BE2C (cell line): ENCODE results near the gene RRP1.

Experiments
- DNase-seq: peaks from one replicate; pipeline ENCODE4 v3.0.0-alpha.2; 2020
- H3K27me3 ChIP-seq: fragments of 250-450 bp; sonication (Bioruptor Pico); 2 replicates; pipeline ENCODE4 v1.5.1; 2020; ENCODE audit warnings: mild to moderate bottlenecking
- H3K36me3 ChIP-seq: fragments of 250-450 bp; sonication (Bioruptor Pico); 2 replicates; pipeline ENCODE4 v1.5.1; 2020; ENCODE audit warnings: mild to moderate bottlenecking
- H3K4me1 ChIP-seq: fragments of 250-450 bp; sonication (Bioruptor Pico); 2 replicates; pipeline ENCODE4 v1.5.1; 2020
- H3K4me3 ChIP-seq: 2 replicates; pipeline ENCODE4 v1.5.1; 2011; ENCODE audit warnings: low read depth, low read length
- H3K9me3 ChIP-seq: fragments of 250-450 bp; sonication (Bioruptor Pico); 2 replicates; pipeline ENCODE4 v1.5.1; 2020
- TF ChIP-seq, protein P1 (sequence below): IDR thresholded peaks from 2 replicates; pipeline ENCODE4 v1.5.1; 2012; ENCODE audit warnings: mild to moderate bottlenecking, low read depth, low read length

RRP1 gene

GRCh38 chr21:43801006-43801783 is 11.8 kb downstream of the RRP1 start:
- no peaks in the 10 kb centered on the region for H3K27me3 ChIP-seq

DNA sequence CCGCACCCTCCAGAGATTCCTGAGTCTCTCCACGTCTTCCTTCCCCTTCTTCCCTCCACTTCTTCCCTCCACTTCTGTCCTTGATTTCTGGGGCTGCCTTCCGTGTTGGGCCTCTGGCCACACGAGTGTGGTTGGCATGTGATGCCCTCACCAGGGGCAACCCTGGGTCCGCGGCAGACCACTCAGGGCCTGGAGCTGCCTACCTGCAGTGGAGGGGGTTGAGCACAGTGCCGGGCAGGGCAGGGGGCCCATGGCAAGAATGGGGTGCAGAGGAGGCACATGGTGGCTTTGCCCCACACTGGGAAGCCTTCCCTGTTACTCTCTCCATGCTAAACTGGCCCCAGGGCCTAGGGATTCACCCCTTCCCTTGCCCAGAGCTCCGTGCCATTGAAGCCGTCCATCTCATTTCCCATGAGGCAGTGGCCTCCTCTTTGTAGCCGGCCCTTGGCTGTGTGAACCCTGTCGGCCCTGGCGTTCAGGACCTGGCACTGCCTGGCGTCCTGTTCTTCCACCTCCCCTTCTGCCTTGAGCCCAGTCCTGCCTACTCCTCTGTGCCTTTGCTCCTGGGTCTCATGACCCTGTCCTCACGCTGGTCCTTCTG is 13.4 kb downstream of the RRP1 start:
- TF ChIP-seq, protein P1, sequence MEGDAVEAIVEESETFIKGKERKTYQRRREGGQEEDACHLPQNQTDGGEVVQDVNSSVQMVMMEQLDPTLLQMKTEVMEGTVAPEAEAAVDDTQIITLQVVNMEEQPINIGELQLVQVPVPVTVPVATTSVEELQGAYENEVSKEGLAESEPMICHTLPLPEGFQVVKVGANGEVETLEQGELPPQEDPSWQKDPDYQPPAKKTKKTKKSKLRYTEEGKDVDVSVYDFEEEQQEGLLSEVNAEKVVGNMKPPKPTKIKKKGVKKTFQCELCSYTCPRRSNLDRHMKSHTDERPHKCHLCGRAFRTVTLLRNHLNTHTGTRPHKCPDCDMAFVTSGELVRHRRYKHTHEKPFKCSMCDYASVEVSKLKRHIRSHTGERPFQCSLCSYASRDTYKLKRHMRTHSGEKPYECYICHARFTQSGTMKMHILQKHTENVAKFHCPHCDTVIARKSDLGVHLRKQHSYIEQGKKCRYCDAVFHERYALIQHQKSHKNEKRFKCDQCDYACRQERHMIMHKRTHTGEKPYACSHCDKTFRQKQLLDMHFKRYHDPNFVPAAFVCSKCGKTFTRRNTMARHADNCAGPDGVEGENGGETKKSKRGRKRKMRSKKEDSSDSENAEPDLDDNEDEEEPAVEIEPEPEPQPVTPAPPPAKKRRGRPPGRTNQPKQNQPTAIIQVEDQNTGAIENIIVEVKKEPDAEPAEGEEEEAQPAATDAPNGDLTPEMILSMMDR = no peak
- Histone ChIP-seq H3K27me3 (no peaks in the 10 kb centered on the region), H3K36me3 (peaks cover 57% of the 10 kb centered on the region), H3K4me3 (no peak overlapping the region), H3K4me1 (no peaks in the 10 kb centered on the region), H3K9me3 (no peaks in the 10 kb centered on the region)
- DNase-seq = no peak

More at GRCh38 chr21:43801006-43801783, 11.8 kb downstream of the RRP1 start:
- H3K9me3 ChIP-seq = no peaks in the 10 kb centered on the region
- peaks cover 73% of the 10 kb centered on the region for H3K36me3 ChIP-seq
- H3K4me1 ChIP-seq = no peaks in the 10 kb centered on the region
- DNase-seq = no peak
- TF ChIP-seq, protein P1 = no peak
- H3K4me3 ChIP-seq = no peak overlapping the region

DNA sequence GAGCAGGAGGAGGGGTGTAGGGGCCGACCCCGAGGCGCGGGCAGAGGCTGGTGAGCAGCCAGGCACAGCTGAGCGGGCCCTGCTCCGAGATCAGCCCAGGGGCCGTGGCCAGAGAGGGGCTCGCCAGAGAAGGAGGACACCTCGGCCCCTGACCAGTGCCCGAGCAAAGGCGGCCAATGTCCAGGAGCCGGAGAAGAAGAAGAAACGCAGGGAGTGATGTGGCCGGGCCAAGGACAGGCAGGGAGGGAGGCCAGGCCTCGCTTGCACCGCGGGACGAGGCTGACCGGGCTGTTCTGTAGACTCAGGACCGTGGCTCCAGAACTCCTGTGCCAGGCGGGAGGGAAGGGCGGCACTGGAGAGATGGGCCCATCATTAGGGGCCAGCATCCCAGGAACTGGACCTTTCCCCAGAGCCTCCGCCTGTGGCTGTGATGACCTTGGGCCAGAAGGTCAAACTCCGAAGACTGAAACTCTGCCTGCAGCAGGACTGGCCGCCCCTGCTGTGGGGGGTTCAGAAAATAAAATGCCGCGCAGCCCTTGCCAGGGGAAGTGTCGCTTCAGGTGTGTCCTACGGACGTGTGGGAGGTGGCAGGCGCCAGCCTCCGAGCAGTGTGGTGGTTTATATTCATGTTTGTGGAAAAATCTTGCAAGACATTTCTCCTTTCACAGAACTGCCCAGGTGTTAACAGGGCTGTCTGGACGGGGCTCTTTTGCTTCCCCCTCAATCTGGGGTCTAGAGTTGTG is 14.4 kb downstream of the RRP1 start:
- H3K4me1 ChIP-seq = no peaks in the 10 kb centered on the region
- peaks cover 49% of the 10 kb centered on the region for H3K36me3 ChIP-seq
- H3K27me3 ChIP-seq = no peaks in the 10 kb centered on the region
- no peak overlapping the region for H3K4me3 ChIP-seq
- TF ChIP-seq, protein P1 = no peak
- no peaks in the 10 kb centered on the region for H3K9me3 ChIP-seq
- no peak for DNase-seq

DNA sequence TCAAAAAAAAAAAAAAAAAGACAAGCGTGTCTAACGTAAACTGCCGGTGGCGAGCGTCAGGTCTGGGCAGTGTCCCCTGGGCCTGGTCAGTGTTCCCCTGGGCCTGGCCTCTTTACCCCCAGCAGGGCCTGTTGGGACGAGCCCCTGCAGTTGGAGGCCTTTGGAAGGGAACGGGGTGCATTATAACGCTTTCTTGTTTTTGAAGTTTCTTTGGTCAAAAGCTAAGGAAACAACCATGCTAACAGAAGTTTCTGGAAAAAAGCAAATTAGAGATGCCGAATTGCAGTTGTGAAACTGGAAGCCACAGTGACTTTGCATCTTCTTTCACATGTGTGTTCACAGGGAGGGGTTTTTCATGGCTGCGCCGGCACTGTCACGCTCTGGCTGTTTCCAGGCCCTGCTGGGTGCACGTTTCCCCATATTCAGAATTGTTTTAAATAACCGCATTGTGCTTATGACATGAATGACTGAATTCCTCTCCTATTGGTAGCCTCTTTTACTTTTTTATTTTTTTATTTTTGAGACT is 16.0 kb downstream of the RRP1 start:
- Histone ChIP-seq H3K36me3 (peaks cover 36% of the 10 kb centered on the region), H3K4me1 (no peaks in the 10 kb centered on the region), H3K27me3 (no peaks in the 10 kb centered on the region), H3K9me3 (no peaks in the 10 kb centered on the region), H3K4me3 (no peak overlapping the region)
- DNase-seq = no peak
- TF ChIP-seq, protein P1 = no peak

- TF ChIP-seq, protein P1 = no peak
- Histone ChIP-seq H3K4me3 (no peak overlapping the region), H3K9me3 (no peaks in the 10 kb centered on the region), H3K27me3 (no peaks in the 10 kb centered on the region), H3K36me3 (peaks cover 27% of the 10 kb centered on the region), H3K4me1 (no peaks in the 10 kb centered on the region)
- DNase-seq = no peak
Measured at GRCh38 chr21:43806017-43806710, 16.8 kb downstream of the RRP1 start.
